A549 (cell line): ENCODE measurements around the gene ACBD6.

Experiments
- CHD2 ChIP-seq: fragments of 150-350 bp; IDR thresholded peaks from 2 replicates; pipeline ENCODE4 v1.6.1; 2014; ENCODE audit warnings: low read length; ENCODE audit not compliant: partially characterized antibody
- EHMT2 ChIP-seq: fragments of 200-600 bp; sonication (generic); IDR thresholded peaks from 2 replicates; pipeline ENCODE4 v1.6.1; 2016; ENCODE audit warnings: antibody characterized with exemption, low read depth, mild to moderate bottlenecking, moderate library complexity
- JUN ChIP-seq, 2 experiments: fragments of >200 bp; sonication (Bioruptor Twin); formaldehyde crosslinking; IDR thresholded peaks; 2 replicates in 1 of 2; 3 replicates in 1 of 2; pipeline ENCODE4 v1.6.1; 2016 to 2017
- MYC ChIP-seq: IDR thresholded peaks from 2 replicates; pipeline ENCODE4 v1.6.1; 2012; ENCODE audit warnings: mild to moderate bottlenecking, inconsistent platforms, low read length, improper control_type of control experiment, borderline replicate concordance
- NPAS2 ChIP-seq: fragments of 250-450 bp; sonication (Bioruptor Pico); IDR thresholded peaks from 2 replicates; pipeline ENCODE4 v1.8.0; 2022; ENCODE audit warnings: mild to moderate bottlenecking, moderate library complexity, borderline replicate concordance
- POLR2A ChIP-seq: IDR thresholded peaks from 2 replicates; pipeline ENCODE4 v1.6.1; 2012; ENCODE audit warnings: mild to moderate bottlenecking, low read length
- RFX5 ChIP-seq: fragments of 450-650 bp; IDR thresholded peaks from 2 replicates; pipeline ENCODE4 v1.7.1; 2014; ENCODE audit warnings: antibody characterized with exemption, mild to moderate bottlenecking, moderate library complexity
- TP53 ChIP-seq: fragments of 250-450 bp; sonication (Bioruptor Pico); IDR thresholded peaks from 2 replicates; pipeline ENCODE4 v1.5.0; 2021; ENCODE audit warnings: mild to moderate bottlenecking, moderate library complexity
- ZNF302 ChIP-seq: fragments of 250-450 bp; sonication (Bioruptor Pico); IDR thresholded peaks from 2 replicates; pipeline ENCODE4 v1.9.0; 2021; ENCODE audit warnings: inconsistent platforms, mild to moderate bottlenecking, moderate library complexity
- TF ChIP-seq, protein P1 (sequence below): fragments of >200 bp; sonication (Bioruptor Twin); formaldehyde crosslinking; IDR thresholded peaks from 3 replicates; pipeline ENCODE4 v1.5.1; 2016
- TF ChIP-seq, protein P2 (sequence below): IDR thresholded peaks from 2 replicates; pipeline ENCODE4 v1.6.1; 2012
- TF ChIP-seq, protein P3 (sequence below): IDR thresholded peaks from 2 replicates; pipeline ENCODE4 v1.6.1; 2012
- TF ChIP-seq, protein P4 (sequence below): fragments of 450-650 bp; IDR thresholded peaks from 2 replicates; pipeline ENCODE4 v1.6.1; 2014; ENCODE audit warnings: antibody characterized with exemption
- TF ChIP-seq, protein P5 (sequence below): fragments of 200-600 bp; sonication (generic); IDR thresholded peaks from 2 replicates; pipeline ENCODE4 v1.6.1; 2016; ENCODE audit warnings: antibody characterized with exemption, mild to moderate bottlenecking, moderate library complexity

GRCh38 chr1:180262628-180263488, 239.5 kb downstream of the ACBD6 start:
- no peak for TF ChIP-seq POLR2A
- no peak for TF ChIP-seq ZNF302 (CRISPR knock-in tag)
- TF ChIP-seq, protein P1, sequence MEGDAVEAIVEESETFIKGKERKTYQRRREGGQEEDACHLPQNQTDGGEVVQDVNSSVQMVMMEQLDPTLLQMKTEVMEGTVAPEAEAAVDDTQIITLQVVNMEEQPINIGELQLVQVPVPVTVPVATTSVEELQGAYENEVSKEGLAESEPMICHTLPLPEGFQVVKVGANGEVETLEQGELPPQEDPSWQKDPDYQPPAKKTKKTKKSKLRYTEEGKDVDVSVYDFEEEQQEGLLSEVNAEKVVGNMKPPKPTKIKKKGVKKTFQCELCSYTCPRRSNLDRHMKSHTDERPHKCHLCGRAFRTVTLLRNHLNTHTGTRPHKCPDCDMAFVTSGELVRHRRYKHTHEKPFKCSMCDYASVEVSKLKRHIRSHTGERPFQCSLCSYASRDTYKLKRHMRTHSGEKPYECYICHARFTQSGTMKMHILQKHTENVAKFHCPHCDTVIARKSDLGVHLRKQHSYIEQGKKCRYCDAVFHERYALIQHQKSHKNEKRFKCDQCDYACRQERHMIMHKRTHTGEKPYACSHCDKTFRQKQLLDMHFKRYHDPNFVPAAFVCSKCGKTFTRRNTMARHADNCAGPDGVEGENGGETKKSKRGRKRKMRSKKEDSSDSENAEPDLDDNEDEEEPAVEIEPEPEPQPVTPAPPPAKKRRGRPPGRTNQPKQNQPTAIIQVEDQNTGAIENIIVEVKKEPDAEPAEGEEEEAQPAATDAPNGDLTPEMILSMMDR, result no peak
- TF ChIP-seq, protein P2, sequence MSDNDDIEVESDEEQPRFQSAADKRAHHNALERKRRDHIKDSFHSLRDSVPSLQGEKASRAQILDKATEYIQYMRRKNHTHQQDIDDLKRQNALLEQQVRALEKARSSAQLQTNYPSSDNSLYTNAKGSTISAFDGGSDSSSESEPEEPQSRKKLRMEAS, result no peak
- TF ChIP-seq MYC, result no peak
- TF ChIP-seq JUN (IDR thresholded peaks at IDR 0.05), result no peak
- TF ChIP-seq, protein P3, sequence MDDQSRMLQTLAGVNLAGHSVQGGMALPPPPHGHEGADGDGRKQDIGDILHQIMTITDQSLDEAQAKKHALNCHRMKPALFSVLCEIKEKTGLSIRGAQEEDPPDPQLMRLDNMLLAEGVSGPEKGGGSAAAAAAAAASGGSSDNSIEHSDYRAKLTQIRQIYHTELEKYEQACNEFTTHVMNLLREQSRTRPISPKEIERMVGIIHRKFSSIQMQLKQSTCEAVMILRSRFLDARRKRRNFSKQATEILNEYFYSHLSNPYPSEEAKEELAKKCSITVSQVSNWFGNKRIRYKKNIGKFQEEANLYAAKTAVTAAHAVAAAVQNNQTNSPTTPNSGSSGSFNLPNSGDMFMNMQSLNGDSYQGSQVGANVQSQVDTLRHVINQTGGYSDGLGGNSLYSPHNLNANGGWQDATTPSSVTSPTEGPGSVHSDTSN, result no peak
- TF ChIP-seq CHD2, result no peak
- TF ChIP-seq, protein P4, sequence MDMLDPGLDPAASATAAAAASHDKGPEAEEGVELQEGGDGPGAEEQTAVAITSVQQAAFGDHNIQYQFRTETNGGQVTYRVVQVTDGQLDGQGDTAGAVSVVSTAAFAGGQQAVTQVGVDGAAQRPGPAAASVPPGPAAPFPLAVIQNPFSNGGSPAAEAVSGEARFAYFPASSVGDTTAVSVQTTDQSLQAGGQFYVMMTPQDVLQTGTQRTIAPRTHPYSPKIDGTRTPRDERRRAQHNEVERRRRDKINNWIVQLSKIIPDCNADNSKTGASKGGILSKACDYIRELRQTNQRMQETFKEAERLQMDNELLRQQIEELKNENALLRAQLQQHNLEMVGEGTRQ, result no peak
- no peak for TF ChIP-seq EHMT2
- no peak for TF ChIP-seq TP53 (CRISPR knock-in tag)
- no peak for TF ChIP-seq NPAS2
- TF ChIP-seq, protein P5, sequence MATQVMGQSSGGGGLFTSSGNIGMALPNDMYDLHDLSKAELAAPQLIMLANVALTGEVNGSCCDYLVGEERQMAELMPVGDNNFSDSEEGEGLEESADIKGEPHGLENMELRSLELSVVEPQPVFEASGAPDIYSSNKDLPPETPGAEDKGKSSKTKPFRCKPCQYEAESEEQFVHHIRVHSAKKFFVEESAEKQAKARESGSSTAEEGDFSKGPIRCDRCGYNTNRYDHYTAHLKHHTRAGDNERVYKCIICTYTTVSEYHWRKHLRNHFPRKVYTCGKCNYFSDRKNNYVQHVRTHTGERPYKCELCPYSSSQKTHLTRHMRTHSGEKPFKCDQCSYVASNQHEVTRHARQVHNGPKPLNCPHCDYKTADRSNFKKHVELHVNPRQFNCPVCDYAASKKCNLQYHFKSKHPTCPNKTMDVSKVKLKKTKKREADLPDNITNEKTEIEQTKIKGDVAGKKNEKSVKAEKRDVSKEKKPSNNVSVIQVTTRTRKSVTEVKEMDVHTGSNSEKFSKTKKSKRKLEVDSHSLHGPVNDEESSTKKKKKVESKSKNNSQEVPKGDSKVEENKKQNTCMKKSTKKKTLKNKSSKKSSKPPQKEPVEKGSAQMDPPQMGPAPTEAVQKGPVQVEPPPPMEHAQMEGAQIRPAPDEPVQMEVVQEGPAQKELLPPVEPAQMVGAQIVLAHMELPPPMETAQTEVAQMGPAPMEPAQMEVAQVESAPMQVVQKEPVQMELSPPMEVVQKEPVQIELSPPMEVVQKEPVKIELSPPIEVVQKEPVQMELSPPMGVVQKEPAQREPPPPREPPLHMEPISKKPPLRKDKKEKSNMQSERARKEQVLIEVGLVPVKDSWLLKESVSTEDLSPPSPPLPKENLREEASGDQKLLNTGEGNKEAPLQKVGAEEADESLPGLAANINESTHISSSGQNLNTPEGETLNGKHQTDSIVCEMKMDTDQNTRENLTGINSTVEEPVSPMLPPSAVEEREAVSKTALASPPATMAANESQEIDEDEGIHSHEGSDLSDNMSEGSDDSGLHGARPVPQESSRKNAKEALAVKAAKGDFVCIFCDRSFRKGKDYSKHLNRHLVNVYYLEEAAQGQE, result no peak
- TF ChIP-seq RFX5, result no peak
